HG03565 (cell line): Measurements from ENCODE around the gene CEP350.
"Not testable (repeated sequence)": the region's sequence is repeated elsewhere in the genome, so short reads cannot be mapped to it uniquely, and the experiment has no call there.

Source experiments
- ATAC-seq: cut with Tn5 transposase; IDR thresholded peaks from one replicate; pipeline ENCODE4 v1.9.1; 2021; ENCODE audit warnings: mild to moderate bottlenecking, moderate library complexity; ENCODE audit not compliant: unreplicated experiment

CEP350 gene

DNA sequence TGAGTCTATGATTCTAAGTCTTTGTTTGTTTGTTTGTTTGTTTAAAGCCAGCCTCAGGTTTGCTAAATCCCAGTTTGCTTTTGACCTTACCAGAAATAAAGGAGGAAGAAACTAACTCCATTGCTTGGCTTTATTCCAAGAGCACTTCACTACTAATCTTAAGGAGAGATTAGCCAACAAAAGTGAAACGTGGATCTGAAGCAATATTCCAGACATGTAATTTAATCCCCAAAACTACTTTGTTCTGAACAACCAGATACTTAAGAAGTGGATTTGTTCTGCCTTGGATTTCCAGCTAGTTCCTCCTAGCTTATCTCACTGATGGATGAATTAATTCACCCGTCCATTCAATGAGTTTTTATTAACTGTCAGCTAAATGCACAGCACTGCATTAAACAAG is 15.9 kb upstream of the CEP350 start:
- ATAC-seq: no peak

DNA sequence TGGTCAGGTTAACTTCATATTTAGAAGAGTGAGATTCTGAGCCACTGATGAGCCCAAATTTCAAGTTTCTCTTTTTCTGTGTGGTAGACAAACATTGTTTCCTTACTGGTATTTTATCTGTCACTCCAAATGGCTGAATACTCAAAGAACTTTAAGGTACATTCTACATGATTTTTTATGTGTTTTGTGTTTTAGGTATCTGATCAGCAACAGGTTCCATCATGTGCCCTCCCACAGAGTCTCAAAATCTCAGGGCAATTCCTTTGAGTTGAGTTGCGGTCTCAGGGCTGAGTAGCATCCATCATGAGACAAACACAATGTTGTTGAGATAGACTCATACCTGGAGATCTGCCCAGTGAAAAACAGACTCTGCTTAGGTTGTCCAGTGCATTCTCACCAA is 14.7 kb upstream of the CEP350 start:
- ATAC-seq: no peak

DNA sequence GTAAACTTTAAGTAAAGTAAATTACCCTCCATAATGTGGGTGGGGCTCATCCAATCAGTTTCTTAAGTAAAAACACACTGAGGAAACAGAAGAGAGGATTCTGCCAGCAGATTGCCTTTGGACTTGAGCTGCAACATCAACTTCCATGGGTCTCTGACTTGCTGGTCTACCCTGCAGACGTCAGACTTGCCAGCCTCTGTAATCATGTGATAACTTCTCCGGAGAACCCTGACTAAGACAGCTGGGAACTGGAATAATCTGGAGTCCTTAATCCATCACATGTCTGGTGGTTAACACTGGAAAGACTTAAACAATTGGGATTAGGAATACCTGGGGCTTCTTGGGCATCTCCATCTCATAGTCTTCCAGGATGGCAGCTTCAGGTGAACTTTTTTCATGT is 13.2 kb upstream of the CEP350 start:
- ATAC-seq: no peak

- no peak for ATAC-seq
These were observed 4.0 kb upstream of the CEP350 start for GRCh38 chr1:179950651-179951050.

GRCh38 chr1:179951383-179952144 is 3.0 kb upstream of the CEP350 start:
- ATAC-seq: no peak

GRCh38 chr1:179952186-179952585 is 2.4 kb upstream of the CEP350 start:
- no peak for ATAC-seq

DNA sequence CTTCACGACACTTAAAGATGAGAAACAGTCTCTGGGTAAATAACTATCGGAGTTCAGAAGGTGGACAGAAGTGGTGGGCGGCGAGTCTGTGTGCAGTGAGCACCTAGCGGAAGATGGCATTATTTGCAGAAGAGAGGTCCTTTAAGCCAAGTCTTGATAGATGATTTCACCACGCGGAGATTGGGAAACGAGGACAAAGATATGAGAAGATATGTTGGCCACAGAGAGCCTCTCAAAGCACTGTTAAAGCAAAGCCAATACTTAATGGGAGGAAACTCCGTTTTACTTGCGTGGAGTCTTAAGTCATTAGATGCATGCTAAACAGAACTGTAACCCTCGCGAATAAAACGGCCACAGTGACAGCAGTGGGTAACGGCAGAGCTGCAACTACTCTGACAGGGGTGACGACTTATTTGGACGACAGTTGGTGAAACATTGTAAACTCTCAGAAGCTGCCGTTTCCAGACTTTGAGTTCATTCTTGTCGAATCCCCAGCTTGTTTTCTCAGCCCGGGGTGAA is 577 bp upstream of the CEP350 start:
- peak; percentile 5 for ATAC-seq

- ATAC-seq: no peak
These were observed 674 bp downstream of the CEP350 start for GRCh38 chr1:179955287-179955680.

DNA sequence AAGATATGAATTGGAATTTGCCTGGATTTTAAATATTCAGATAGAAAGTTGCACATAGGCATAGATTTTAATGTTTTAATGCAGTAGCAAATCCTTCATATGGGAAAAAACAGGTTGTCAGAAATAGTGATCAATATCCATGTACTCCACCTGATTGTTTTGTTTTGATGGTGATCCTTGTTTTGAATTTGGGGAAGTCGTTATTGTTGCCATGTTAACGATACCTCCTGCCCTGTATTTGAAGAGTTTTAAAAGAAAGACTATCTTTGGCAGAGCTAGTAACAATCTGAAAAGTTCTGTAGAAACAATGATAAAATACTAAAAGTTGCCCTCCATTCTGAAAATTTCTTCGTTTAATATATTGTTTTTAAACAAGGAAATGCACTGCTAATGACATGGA is 1.1 kb downstream of the CEP350 start:
- ATAC-seq: no peak

GRCh38 chr1:179958359-179958758 is 3.7 kb downstream of the CEP350 start:
- ATAC-seq: no peak

DNA sequence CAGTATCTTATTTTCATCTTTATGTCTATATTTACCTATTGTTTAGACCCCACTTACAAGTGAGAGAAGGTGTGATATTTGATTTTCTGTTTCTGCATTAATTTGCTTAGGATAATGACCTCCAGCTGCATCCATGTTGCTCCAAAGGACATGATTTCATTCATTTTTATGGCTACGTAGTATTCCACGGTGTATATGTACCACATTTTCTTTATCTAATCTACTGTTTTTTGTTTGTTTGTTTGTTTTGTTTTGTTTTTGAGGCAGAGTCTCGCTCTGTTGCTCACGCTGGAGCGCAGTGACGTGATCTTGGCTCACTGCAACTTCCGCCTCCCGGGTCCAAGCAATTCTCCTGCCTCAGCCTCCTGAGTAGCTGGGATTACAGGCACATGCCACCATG is 7.6 kb downstream of the CEP350 start:
- not testable (repeated sequence) for ATAC-seq

DNA sequence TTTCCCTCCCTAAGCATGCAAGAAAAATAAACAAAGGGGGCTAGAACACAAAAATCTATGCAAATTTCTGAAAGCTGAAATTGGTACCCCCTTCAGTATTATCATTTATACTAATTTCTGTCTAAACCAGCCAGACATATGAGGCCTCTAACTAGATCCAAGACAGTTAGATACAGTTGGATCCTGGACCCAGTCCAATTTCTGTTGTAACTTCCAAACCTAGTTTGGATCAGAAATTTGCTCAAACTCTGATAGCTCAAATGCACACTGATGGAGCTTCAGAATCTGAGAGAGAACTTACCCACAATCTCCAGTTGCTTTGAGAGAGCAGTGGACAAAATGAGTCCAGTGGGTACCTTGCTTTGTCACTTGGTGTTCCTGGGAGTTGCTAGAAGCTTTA is 11.9 kb downstream of the CEP350 start:
- ATAC-seq: no peak

DNA sequence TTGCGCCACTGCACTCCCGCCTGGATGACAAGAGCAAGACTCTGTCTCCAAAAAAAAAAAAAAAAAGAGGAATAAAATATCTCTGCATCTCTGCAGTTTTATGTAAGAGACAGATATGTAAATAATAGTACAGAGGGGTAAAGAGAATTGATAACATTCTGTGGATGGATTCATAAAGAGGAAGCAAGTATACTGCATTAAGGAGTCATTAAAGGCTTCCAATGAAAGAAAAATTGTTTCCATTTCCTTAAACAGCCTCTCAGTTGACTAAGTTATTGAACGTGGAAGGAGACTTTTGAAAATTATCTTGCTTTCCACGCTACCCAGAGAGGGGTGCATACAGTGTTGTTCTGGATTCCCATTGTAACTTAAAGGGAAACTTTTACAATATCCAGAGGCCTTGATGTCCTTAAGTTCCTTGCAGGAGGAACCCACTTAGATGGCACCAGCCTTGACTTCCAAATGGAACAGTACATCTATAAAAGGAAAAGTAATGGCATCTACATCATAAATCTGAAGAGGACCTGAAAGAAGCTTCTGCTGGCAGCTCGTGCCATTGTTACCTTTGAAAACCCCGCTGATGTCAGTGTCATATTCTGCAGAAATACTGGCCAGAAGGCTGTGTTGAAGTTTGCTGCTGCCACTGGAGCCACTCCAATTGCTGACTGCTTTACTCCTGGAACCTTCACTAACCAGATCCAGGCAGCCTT is 13.8 kb downstream of the CEP350 start:
- no peak for ATAC-seq

- no peak for ATAC-seq
These were observed 14.6 kb downstream of the CEP350 start for GRCh38 chr1:179968994-179969919.

DNA sequence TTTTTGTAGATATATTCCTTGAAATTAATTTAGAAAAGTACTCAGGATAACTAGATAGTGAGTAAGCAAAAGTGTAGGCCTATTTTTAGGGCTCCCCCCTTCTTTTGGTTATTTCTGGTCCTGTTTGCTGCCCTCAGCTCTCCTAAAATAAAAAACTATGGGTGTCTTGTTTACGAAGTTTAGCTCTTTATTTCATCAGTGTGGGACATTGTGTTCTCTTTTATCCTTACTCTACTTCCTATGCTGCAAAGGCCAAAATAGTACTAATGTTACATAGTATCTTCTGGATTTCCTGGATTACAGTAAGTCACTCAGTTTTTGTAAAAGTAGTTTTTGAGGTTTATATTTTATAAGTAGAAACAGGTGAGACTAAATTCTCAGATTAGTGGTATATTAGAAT is 15.4 kb downstream of the CEP350 start:
- no peak for ATAC-seq

- ATAC-seq: no peak
These were observed 17.2 kb downstream of the CEP350 start for GRCh38 chr1:179971563-179972496.

DNA sequence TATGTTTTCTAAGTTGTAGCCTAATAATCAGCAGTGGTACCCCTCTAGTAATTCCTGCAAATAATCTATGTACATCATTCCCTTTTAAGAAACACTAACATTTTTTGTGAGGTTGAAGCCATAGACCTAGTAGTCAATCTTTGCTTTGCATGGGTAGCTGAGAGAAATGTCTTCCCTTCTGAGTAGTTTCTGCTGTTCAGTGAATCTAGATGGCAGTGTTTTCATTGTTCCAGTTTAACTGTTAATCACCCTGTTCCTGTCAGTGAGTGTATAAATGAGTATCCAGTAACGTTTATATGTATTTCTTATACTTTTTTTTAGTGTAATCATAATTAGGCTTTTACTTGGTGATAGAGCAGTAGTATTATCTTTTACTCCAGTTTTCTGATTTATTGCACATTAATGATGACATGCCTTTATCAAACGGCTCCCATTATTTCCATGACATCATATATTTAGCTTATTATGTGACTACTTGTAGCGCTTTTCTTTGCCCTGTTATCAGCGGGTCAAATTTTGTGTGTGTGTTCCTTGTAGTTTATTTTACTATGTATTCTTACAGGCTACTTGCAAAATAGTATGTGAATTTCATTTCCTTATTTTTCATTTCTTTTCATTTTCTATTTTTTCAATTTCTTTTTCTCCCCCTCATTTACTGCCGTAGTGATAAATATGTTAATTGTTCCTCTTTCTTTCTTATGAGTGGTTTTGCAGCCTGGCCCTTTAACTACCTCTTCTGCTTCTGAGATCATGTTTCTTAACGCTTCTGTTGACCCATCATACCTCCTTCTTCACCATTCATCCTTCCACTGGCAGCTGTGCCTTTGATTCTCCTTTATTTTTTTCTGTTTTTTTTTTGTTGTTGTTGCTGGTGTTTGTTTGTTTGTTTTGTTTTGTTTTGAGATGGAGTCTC is 18.8 kb downstream of the CEP350 start:
- no peak for ATAC-seq

GRCh38 chr1:179976970-179977651 is 22.5 kb downstream of the CEP350 start:
- ATAC-seq: no peak
